HUES64 (cell line): ENCODE measurements around the gene STK32A.

Experiments used
- H3K27ac ChIP-seq: 2 replicates; pipeline ENCODE4 v1.7.0; 2013; ENCODE audit warnings: low read depth, low read length, inconsistent platforms
- H3K27me3 ChIP-seq: 2 replicates; pipeline ENCODE4 v1.6.1; 2013; ENCODE audit warnings: mild to moderate bottlenecking, low read length; ENCODE audit not compliant: insufficient read depth
- H3K36me3 ChIP-seq: 2 replicates; pipeline ENCODE4 v1.6.1; 2013; ENCODE audit warnings: mild to moderate bottlenecking, low read length; ENCODE audit not compliant: insufficient read depth
- H3K4me1 ChIP-seq: 2 replicates; pipeline ENCODE4 v1.6.1; 2013; ENCODE audit warnings: mild to moderate bottlenecking, low read length, moderate library complexity; ENCODE audit not compliant: insufficient read depth
- H3K4me3 ChIP-seq: 2 replicates; pipeline ENCODE4 v1.5.1; 2013; ENCODE audit warnings: mild to moderate bottlenecking, low read length, moderate library complexity
- H3K9ac ChIP-seq: 2 replicates; pipeline ENCODE4 v1.6.1; 2013; ENCODE audit warnings: mild to moderate bottlenecking, low read depth, low read length
- H3K9me3 ChIP-seq: 2 replicates; pipeline ENCODE4 v1.6.1; 2013; ENCODE audit warnings: low read depth, low read length; ENCODE audit not compliant: insufficient read depth
- WGBS: fragments of 150-250, 120-280 bp; methylation state at CpG from one replicate; pipeline ENCODE4 v1.1.7; 2013; ENCODE audit warnings: missing lambda C conversion rate; 5-methylcytosine and 5-hydroxymethylcytosine counted together

STK32A gene

GRCh38 chr5:147391781-147392180 is 157.0 kb downstream of the STK32A start:
- no peaks in the 10 kb centered on the region for H3K27me3 ChIP-seq
- 88% methylated on average over 5 of the region's 5 CpGs for WGBS

GRCh38 chr5:147393874-147394672 is 159.2 kb downstream of the STK32A start:
- Histone ChIP-seq H3K4me3 (no peak overlapping the region), H3K9ac (no peak overlapping the region), H3K4me1 (peaks cover 4% of the 10 kb centered on the region; the same call in 1 of the 2 replicates), H3K36me3 (peaks cover 88% of the 10 kb centered on the region), H3K9me3 (no peaks in the 10 kb centered on the region), H3K27ac (no peak overlapping the region; the same call in 1 of the 2 replicates), H3K27me3 (no peaks in the 10 kb centered on the region)
- 89% methylated on average over 14 of the region's 15 CpGs for WGBS

More at GRCh38 chr5:147391781-147392180, 157.0 kb downstream of the STK32A start:
- peaks cover 66% of the 10 kb centered on the region for H3K36me3 ChIP-seq
- no peak overlapping the region for H3K9ac ChIP-seq
- H3K4me3 ChIP-seq, result no peak overlapping the region
- no peak overlapping the region for H3K27ac ChIP-seq
- H3K4me1 ChIP-seq, result peaks cover 13% of the 10 kb centered on the region
- H3K9me3 ChIP-seq, result no peaks in the 10 kb centered on the region

GRCh38 chr5:147396070-147396823 is 161.4 kb downstream of the STK32A start:
- peaks cover 99% of the 10 kb centered on the region for H3K36me3 ChIP-seq
- H3K4me3 ChIP-seq, result no peak overlapping the region
- 0 out of 2 replicates have a peak, but pooled peaks cover 4% of the 10 kb centered on the region for H3K4me1 ChIP-seq
- WGBS, result 83% methylated on average over 7 of the region's 8 CpGs
- no peak overlapping the region for H3K27ac ChIP-seq
- no peak overlapping the region for H3K9ac ChIP-seq
- no peaks in the 10 kb centered on the region for H3K27me3 ChIP-seq
- no peaks in the 10 kb centered on the region for H3K9me3 ChIP-seq

GRCh38 chr5:147397616-147398015 is 162.8 kb downstream of the STK32A start:
- Histone ChIP-seq H3K4me1 (0 out of 2 replicates have a peak, but pooled peaks cover 4% of the 10 kb centered on the region), H3K9ac (no peak overlapping the region), H3K27ac (no peak overlapping the region), H3K9me3 (no peaks in the 10 kb centered on the region), H3K36me3 (peaks cover 96% of the 10 kb centered on the region), H3K4me3 (no peak overlapping the region), H3K27me3 (no peaks in the 10 kb centered on the region)
- WGBS, result 87% methylated on average over 11 of the region's 11 CpGs

GRCh38 chr5:147398860-147399259 is 164.0 kb downstream of the STK32A start:
- Histone ChIP-seq H3K36me3 (peaks cover 96% of the 10 kb centered on the region), H3K4me1 (0 out of 2 replicates have a peak, but pooled peaks cover 4% of the 10 kb centered on the region), H3K27ac (no peak overlapping the region), H3K27me3 (no peaks in the 10 kb centered on the region), H3K4me3 (no peak overlapping the region), H3K9me3 (no peaks in the 10 kb centered on the region), H3K9ac (no peak overlapping the region)
- 92% methylated on average over 8 of the region's 9 CpGs for WGBS

- Histone ChIP-seq H3K27me3 (no peaks in the 10 kb centered on the region), H3K4me1 (no peaks in the 10 kb centered on the region), H3K27ac (no peak overlapping the region), H3K9me3 (no peaks in the 10 kb centered on the region), H3K36me3 (peaks cover 96% of the 10 kb centered on the region), H3K9ac (no peak overlapping the region), H3K4me3 (no peak overlapping the region)
- 94% methylated on average over 7 of the region's 7 CpGs for WGBS
These were observed 165.4 kb downstream of the STK32A start for GRCh38 chr5:147400126-147400809.

GRCh38 chr5:147400881-147401280 is 166.1 kb downstream of the STK32A start:
- H3K4me1 ChIP-seq, result no peaks in the 10 kb centered on the region
- H3K27me3 ChIP-seq, result no peaks in the 10 kb centered on the region
- peaks cover 96% of the 10 kb centered on the region for H3K36me3 ChIP-seq
- H3K27ac ChIP-seq, result no peak overlapping the region
- H3K9me3 ChIP-seq, result no peaks in the 10 kb centered on the region
- H3K9ac ChIP-seq, result no peak overlapping the region
- no peak overlapping the region for H3K4me3 ChIP-seq

- Histone ChIP-seq H3K4me3 (no peak overlapping the region), H3K9ac (no peak overlapping the region), H3K9me3 (no peaks in the 10 kb centered on the region), H3K27me3 (no peaks in the 10 kb centered on the region), H3K4me1 (no peaks in the 10 kb centered on the region), H3K36me3 (peaks cover 98% of the 10 kb centered on the region), H3K27ac (no peak overlapping the region)
- WGBS, result 93% methylated on average over 15 of the region's 15 CpGs
These were observed 169.1 kb downstream of the STK32A start for GRCh38 chr5:147403651-147404640.

GRCh38 chr5:147404706-147405105 is 169.9 kb downstream of the STK32A start:
- H3K27ac ChIP-seq, result no peak overlapping the region
- no peaks in the 10 kb centered on the region for H3K9me3 ChIP-seq
- 95% methylated on average over 1 of the region's 1 CpG for WGBS
- peaks cover 98% of the 10 kb centered on the region for H3K36me3 ChIP-seq
- no peaks in the 10 kb centered on the region for H3K27me3 ChIP-seq
- H3K4me3 ChIP-seq, result no peak overlapping the region
- H3K9ac ChIP-seq, result no peak overlapping the region
- H3K4me1 ChIP-seq, result no peaks in the 10 kb centered on the region

- Histone ChIP-seq H3K4me3 (no peak overlapping the region), H3K4me1 (no peaks in the 10 kb centered on the region), H3K36me3 (peaks cover 98% of the 10 kb centered on the region), H3K9ac (no peak overlapping the region), H3K27me3 (no peaks in the 10 kb centered on the region), H3K9me3 (no peaks in the 10 kb centered on the region), H3K27ac (no peak overlapping the region)
- WGBS, result 94% methylated on average over 1 of the region's 1 CpG
These were observed 171.8 kb downstream of the STK32A start for GRCh38 chr5:147406636-147407035.
